ENCODE data around the gene GMPR. TPM values are rescaled to one million over a fixed set of nuclear protein-coding genes. Genes with fewer than 3 reads are reported as not detected.

Gene GMPR
- total RNA-seq, 6 experiments from 2014 or later: 4.7 to 9.1 (median 5.4) TPM

- peak; percentile 77 for DNase-seq
- Mint-ChIP-seq H3K27me3 (ENCODE audit: insufficient read depth) (no peaks in the 10 kb centered on the region), H3K27ac (peak overlapping the region; percentile 82), H3K36me3 (ENCODE audit: low read depth) (peaks cover 2% of the 10 kb centered on the region), H3K4me3 (peak overlapping the region; percentile 65), H3K4me1 (ENCODE audit: low read depth) (peaks cover 38% of the 10 kb centered on the region), H3K9me3 (no peaks in the 10 kb centered on the region; the same call in 1 of the 2 replicates)
- TF ChIP-seq, protein P1, sequence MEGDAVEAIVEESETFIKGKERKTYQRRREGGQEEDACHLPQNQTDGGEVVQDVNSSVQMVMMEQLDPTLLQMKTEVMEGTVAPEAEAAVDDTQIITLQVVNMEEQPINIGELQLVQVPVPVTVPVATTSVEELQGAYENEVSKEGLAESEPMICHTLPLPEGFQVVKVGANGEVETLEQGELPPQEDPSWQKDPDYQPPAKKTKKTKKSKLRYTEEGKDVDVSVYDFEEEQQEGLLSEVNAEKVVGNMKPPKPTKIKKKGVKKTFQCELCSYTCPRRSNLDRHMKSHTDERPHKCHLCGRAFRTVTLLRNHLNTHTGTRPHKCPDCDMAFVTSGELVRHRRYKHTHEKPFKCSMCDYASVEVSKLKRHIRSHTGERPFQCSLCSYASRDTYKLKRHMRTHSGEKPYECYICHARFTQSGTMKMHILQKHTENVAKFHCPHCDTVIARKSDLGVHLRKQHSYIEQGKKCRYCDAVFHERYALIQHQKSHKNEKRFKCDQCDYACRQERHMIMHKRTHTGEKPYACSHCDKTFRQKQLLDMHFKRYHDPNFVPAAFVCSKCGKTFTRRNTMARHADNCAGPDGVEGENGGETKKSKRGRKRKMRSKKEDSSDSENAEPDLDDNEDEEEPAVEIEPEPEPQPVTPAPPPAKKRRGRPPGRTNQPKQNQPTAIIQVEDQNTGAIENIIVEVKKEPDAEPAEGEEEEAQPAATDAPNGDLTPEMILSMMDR (IDR thresholded peaks at IDR 0.05): no peak
Measured at GRCh38 chr6:16337295-16337975, 99.0 kb downstream of the GMPR start.

DNA sequence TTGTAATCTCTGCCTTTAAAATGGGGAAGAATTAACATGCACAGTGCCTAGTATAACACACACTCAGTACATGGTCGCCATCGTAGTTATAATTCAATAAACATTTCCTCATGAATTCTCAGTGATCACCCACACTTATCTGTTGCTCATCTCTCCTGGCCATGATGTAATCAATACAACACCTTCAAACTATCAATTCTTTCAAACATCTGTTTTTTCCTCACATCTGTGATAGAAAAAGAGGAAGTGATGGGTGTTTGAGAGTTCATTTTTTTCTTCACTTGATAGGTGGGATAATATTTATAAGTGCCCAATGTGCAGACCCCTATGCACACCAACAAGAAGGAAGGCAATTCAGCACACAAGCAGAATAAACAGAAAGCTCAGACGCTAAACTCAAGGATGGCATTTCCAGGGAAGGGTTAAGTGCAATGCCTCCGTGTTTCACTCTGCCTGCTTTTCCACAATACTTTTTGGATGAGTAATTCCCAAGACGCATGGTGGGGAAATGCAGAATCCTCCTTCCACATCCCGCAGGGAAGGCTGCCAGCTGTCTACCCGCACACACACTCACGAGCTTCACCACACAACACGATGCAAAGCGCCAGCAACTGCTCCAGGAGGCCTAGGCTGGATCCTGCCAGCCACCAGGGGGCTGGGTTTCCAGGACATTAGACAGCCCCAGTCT is 100.3 kb downstream of the GMPR start:
- peak overlapping the region; percentile 82 for H3K27ac Mint-ChIP-seq

GRCh38 chr6:16339265-16339587 is 100.8 kb downstream of the GMPR start:
- no peak for DNase-seq
- TF ChIP-seq, protein P1 (IDR thresholded peaks at IDR 0.05): peak; percentile 6
- H3K4me1 Mint-ChIP-seq (ENCODE audit: low read depth): peaks cover 53% of the 10 kb centered on the region
- peak overlapping the region; percentile 81 for H3K4me3 Mint-ChIP-seq
- H3K27me3 Mint-ChIP-seq (ENCODE audit: insufficient read depth): no peaks in the 10 kb centered on the region
- peak overlapping the region; percentile 82 for H3K27ac Mint-ChIP-seq
- H3K9me3 Mint-ChIP-seq: peaks cover 3% of the 10 kb centered on the region; the same call in 1 of the 2 replicates
- H3K36me3 Mint-ChIP-seq (ENCODE audit: low read depth): peaks cover 11% of the 10 kb centered on the region

More for the DNA sequence above, 100.3 kb downstream of the GMPR start:
- DNase-seq: peak; percentile 99
- Mint-ChIP-seq H3K4me3 (peak overlapping the region; percentile 81), H3K9me3 (peaks cover 3% of the 10 kb centered on the region; the same call in 1 of the 2 replicates), H3K27me3 (ENCODE audit: insufficient read depth) (no peaks in the 10 kb centered on the region), H3K4me1 (ENCODE audit: low read depth) (peaks cover 48% of the 10 kb centered on the region), H3K36me3 (ENCODE audit: low read depth) (peaks cover 6% of the 10 kb centered on the region)
- TF ChIP-seq, protein P1 (IDR thresholded peaks at IDR 0.05): peak; percentile 87

DNA sequence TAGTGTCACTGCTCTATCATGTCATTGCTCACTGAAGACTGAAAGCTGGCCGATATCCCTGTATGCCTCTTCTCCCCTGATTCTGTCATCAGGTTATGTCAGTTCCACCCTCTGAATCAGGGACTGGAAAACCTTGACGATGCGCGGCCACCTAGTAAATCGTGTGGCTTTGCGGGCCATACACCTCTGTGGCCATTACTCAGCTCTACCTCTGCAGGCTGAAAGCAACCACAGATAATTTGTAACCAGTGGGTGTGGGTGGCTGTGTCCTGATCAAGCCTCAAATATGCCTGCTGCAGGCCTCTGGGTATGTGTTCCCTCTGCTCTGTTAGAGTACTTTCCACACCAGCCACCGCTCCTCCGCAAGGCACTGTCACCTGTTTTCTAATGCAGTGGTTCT is 105.2 kb downstream of the GMPR start:
- peaks cover 2% of the 10 kb centered on the region for H3K27me3 Mint-ChIP-seq (ENCODE audit: insufficient read depth)
- H3K36me3 Mint-ChIP-seq (ENCODE audit: low read depth): peaks cover 18% of the 10 kb centered on the region
- H3K9me3 Mint-ChIP-seq: peaks cover 3% of the 10 kb centered on the region; the same call in 1 of the 2 replicates
- peak overlapping the region; percentile 66; the same call in 1 of the 2 replicates for H3K4me3 Mint-ChIP-seq
- peak overlapping the region; percentile 96 for H3K27ac Mint-ChIP-seq
- TF ChIP-seq, protein P1 (IDR thresholded peaks at IDR 0.05): no peak
- H3K4me1 Mint-ChIP-seq (ENCODE audit: low read depth): peaks cover 72% of the 10 kb centered on the region
- no peak for DNase-seq

GRCh38 chr6:16344756-16345155 is 106.4 kb downstream of the GMPR start:
- Mint-ChIP-seq H3K4me3 (peak overlapping the region; percentile 66), H3K4me1 (ENCODE audit: low read depth) (peaks cover 67% of the 10 kb centered on the region), H3K9me3 (peaks cover 3% of the 10 kb centered on the region; the same call in 1 of the 2 replicates), H3K27ac (peak overlapping the region; percentile 96), H3K36me3 (ENCODE audit: low read depth) (peaks cover 18% of the 10 kb centered on the region), H3K27me3 (ENCODE audit: insufficient read depth) (peaks cover 2% of the 10 kb centered on the region)
- TF ChIP-seq, protein P1 (IDR thresholded peaks at IDR 0.05): no peak
- peak; percentile 95 for DNase-seq

Other genes starting within 250 kb of the GMPR start
- gene MYLIP, start 109.5 kb upstream of the GMPR start, total RNA-seq (2021; fragmentation: NEBNext Ultra II Directional; extraction: Animal tissue kit (Norgen Biotek cat#: 25700)): 1 to 10 TPM in 3 of 6 experiments, under 1 TPM in 3; 0.80 to 1.2 (median 1.0) TPM